Fibroblast of villous mesenchyme (primary cell): ENCODE measurements around the gene BGN. TPM values are rescaled to one million over a fixed set of nuclear protein-coding genes. Genes with fewer than 3 reads are reported as not detected.
A peak's percentile ranks its signal among the peaks of the same experiment; 100 is the strongest.

Source experiments
- DNase-seq: peaks from one replicate; pipeline ENCODE4 v3.0.0-alpha.2; 2010; ENCODE audit warnings: low read depth
- H3K4me3 ChIP-seq: 2 replicates; pipeline ENCODE4 v1.5.1; 2011; ENCODE audit warnings: low read depth, mild to moderate bottlenecking, low read length
- total RNA-seq: library from RNA; depleted of rRNA; stranded (reverse); fragments of >200 nt; gene quantifications from 2 replicates; pipeline ENCODE4 v1.2.3, GENCODE V29; 2012
- TF ChIP-seq, protein P1 (sequence below): IDR thresholded peaks from 2 replicates; pipeline ENCODE4 v1.5.1; 2012; ENCODE audit warnings: low read depth, mild to moderate bottlenecking, low read length; ENCODE audit not compliant: insufficient read depth

Gene BGN
- total RNA-seq, 1 donor, result 14.7 TPM

DNA sequence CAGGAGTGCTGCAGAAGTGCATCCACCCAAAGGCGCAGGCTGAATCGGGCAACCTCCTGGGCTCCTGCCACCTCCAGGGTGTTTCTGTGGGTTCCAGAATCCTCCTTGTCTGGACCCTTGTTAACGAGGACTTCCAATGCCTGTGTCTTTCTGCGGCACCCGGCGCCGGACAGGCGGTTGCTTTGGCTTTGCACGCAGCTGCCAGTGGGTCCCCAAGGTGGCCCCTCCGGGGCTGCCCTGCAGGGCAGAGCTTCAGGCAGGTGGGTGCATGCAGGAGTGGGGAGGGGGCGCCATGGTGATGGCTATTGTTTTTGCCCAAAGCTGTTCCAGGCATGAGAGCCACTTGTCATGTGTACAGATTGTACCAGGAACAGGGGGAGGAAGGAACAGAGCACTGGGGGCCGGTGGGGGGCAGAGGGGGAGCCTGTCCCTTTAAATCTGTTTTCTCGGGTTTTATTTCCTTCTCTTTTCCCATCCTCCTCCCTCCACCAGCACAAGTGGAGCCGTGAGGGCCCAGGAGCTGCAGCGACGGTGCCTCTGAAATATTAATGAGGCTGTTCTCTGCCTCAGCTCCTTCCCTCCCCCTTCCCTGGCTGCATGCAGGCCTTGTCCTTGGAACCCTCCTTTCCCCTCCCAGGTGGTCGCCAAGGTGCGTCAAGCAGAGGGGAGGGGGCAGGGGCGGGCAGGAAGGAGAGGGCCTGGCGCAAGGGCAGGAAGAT lies 35.8 kb downstream of the BGN start:
- H3K4me3 ChIP-seq, result no peak overlapping the region
- TF ChIP-seq, protein P1, sequence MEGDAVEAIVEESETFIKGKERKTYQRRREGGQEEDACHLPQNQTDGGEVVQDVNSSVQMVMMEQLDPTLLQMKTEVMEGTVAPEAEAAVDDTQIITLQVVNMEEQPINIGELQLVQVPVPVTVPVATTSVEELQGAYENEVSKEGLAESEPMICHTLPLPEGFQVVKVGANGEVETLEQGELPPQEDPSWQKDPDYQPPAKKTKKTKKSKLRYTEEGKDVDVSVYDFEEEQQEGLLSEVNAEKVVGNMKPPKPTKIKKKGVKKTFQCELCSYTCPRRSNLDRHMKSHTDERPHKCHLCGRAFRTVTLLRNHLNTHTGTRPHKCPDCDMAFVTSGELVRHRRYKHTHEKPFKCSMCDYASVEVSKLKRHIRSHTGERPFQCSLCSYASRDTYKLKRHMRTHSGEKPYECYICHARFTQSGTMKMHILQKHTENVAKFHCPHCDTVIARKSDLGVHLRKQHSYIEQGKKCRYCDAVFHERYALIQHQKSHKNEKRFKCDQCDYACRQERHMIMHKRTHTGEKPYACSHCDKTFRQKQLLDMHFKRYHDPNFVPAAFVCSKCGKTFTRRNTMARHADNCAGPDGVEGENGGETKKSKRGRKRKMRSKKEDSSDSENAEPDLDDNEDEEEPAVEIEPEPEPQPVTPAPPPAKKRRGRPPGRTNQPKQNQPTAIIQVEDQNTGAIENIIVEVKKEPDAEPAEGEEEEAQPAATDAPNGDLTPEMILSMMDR, result no peak
- no peak for DNase-seq

DNA sequence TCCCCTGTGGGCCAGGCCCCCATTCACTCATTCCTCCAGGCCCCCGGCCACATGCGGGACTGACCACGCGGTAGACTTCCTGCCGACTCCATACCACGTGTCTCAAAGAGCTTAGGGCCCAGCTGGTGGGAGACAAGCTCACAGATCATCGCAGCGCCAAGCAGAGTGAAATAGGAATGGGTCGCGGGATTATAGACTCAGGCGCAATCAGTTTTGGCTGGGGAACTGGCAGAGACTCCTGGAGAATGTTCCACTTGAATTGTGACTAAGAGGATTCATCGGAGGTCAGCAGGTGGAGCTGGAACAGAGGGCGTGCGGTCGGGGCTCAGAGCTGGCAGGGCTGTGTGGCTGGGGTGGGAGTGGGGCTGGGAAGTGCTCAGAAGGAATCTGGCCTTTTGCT lies 38.3 kb downstream of the BGN start:
- no peak overlapping the region for H3K4me3 ChIP-seq
- TF ChIP-seq, protein P1, result no peak
- peak; percentile 20 for DNase-seq

DNA sequence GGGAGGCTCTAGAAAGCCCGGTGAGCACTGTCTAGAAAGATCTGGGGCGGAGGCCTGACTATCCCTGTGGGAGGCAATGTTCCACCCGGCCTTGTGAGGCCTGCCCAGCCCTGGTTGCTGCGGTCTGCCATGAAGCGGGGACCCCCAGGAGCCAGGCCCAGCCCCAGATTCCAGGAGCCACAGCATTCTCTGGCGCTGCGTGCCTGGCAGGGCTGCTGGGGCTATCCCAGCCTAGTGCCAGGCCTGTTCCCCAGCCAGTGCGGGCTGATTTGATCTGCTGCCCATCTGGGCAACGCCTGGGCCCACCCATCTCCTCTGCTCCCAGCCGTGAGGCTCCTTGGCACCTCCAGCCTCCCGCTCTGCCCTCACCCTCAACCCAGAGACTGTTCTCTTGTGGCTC lies 42.3 kb downstream of the BGN start:
- DNase-seq, result no peak
- no peak overlapping the region for H3K4me3 ChIP-seq
- TF ChIP-seq, protein P1, result no peak

DNA sequence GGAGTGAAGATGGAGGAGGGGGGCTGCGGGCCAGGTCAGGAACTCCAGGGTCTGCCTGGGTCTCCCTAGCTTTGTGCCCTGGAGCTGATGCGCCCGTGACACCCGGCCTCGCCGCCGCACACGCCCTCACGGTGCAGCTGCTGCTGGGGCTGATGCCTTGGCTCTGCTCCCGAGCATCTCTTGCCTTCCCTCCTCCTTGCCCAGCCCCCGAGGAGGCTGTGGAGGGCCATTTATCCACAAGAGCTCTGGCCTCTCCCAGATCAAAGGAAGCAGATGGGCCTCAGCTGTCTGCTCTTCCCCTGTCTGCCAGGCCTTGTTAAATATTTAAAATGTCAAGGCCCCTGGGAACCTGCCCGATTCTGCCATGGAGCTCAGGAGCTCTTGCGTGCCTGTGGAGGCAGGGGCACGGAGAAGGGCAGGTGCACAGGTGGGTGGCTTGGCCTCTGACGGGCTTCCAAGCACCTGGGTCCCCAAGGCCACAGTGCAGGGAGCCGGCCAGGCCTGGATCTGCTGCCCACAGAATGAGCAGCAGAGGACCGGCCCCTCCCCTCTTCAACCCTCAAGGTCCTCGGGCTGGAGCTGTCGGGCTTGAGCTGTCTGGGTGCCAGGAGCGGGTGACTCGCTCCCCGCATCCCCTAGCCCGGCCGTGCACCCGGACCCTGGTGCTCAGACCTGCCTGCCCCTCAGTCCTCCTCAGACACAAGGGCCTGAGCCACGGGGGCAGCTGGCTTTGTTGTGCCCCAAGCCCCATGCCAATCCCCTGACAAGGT lies 42.9 kb downstream of the BGN start:
- H3K4me3 ChIP-seq, result no peak overlapping the region
- no peak for DNase-seq
- TF ChIP-seq, protein P1, result no peak

DNA sequence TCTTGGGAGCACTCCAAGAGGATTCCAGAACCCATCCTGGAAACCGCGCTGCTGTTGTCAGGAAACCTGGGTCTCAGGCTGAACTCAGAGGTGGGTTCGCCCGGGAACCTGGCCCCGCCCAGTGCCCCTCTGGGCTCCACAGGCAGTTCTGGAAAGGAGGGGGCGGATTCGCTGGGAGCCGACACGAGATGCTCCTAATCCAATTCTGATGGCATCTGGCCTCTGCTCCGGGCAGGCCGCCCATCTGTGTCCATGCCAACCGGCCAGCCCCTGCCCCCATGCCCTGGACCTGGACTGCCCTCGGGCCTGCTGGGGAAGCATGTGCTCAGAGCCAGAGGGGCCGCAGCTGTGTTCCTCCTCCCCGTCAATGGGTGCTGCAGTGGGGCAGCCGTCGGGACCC lies 43.6 kb downstream of the BGN start:
- DNase-seq, result no peak
- TF ChIP-seq, protein P1, result no peak
- H3K4me3 ChIP-seq, result no peak overlapping the region

DNA sequence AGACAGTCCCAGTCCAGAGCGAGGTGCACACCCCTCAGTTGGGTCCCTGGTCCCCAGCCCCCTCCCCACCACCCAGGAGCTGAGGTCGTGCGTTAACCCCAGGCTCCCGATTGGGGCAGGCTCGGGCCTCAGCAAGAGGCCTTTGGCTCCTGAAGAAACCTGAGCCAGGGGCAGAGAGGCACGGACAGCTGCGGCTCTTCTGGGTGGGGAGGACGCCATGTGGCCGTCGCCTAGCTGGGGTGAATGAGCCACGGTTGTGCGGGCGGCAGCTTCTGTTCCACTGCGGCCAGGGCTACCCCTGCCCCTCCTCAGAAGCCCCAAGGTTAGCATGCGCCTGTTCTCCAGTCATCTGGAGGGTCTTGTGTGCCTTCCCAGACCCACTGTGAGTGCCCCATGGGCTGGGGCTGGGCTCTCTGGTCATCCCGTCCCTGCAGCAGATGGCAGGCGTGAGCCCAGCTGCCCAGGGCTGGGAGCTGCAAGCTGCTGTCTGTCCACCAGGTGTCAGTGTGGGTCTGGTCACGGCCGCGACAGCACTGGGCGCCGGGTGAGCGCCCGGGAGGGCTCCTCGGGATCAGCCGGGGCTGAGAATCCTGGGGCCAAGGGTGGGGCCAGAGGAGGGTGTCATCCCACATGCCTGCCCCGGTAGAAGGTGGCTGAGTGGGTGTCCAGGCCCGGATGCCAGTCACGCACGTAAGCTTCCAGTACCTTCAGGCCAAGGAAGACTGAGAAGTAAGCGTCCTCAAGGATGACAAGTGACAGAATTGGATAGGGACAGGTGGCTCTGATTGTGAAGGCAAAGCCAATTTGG lies 44.6 kb downstream of the BGN start:
- TF ChIP-seq, protein P1, result peak; percentile 81
- DNase-seq, result peak; percentile 52
- no peak overlapping the region for H3K4me3 ChIP-seq
